Endothelial cell of umbilical vein (primary cell): Measurements from ENCODE around the gene RNFT2. TPM values are rescaled to one million over a fixed set of nuclear protein-coding genes. Genes with fewer than 3 reads are reported as not detected.

Experiments
- BruUV-seq: library from RNA; stranded (reverse); fragments of 400-500 nt; replicated peaks from 2 replicates; lab custom pipeline; 2021; lab: Mats Ljungman, UMichigan
- CTCF ChIA-PET: fragments of 300-600, 350-600 bp; sonication (Branson Sonifier 250); formaldehyde crosslinking; loops from one replicate; lab custom pipeline; 2021; ENCODE audit warnings: antibody characterized with exemption, inconsistent platforms; lab: Charles Lee
- POLR2A ChIA-PET: fragments of 300-600, 350-600 bp; sonication (Branson Sonifier 250); formaldehyde crosslinking; loops from one replicate; lab custom pipeline; 2021; ENCODE audit warnings: antibody characterized with exemption, inconsistent platforms; lab: Charles Lee
- DNase-seq: peaks from one replicate; pipeline ENCODE4 v3.0.0-alpha.2; 2011; ENCODE audit warnings: low read depth, low spot score
- FAIRE-seq: peaks from 2 replicates; lab custom pipeline; 2011; peaks lifted over from hg19 to GRCh38; lab: Jason Lieb, UNC
- H2AFZ ChIP-seq: 2 replicates; pipeline ENCODE4 v1.6.0; 2012; ENCODE audit warnings: low read depth, low read length, control low read depth, inconsistent platforms
- H3K27ac ChIP-seq: 2 replicates; pipeline ENCODE4 v1.5.1; 2011; ENCODE audit warnings: low read depth, mild to moderate bottlenecking, control low read depth, low read length, moderate library complexity; ENCODE audit not compliant: insufficient read depth
- H3K27me3 ChIP-seq, 2 experiments: 2 replicates each; pipeline versions ENCODE4 v1.6.0 to v1.6.1; 2011; ENCODE audit warnings: low read length in 2 of 2, mixed read lengths in 1 of 2; ENCODE audit not compliant: control insufficient read depth in 2 of 2, insufficient read depth in 2 of 2
- H3K36me3 ChIP-seq, 2 experiments: 2 replicates in 1 of 2; 3 replicates in 1 of 2; pipeline ENCODE4 v1.5.1; 2011; ENCODE audit warnings: low read length in 2 of 2, mild to moderate bottlenecking in 1 of 2, moderate library complexity in 1 of 2; ENCODE audit not compliant: control insufficient read depth in 2 of 2, insufficient read depth in 2 of 2; ENCODE audit errors: extremely low read depth in 1 of 2
- H3K4me1 ChIP-seq: 3 replicates; pipeline ENCODE4 v1.5.1; 2011; ENCODE audit warnings: mild to moderate bottlenecking, low read length; ENCODE audit not compliant: control insufficient read depth, insufficient read depth; ENCODE audit errors: extremely low read depth
- H3K4me2 ChIP-seq: 2 replicates; pipeline ENCODE4 v1.6.1; 2011; ENCODE audit warnings: low read length, control low read depth, mixed read lengths; ENCODE audit not compliant: insufficient read depth
- H3K4me3 ChIP-seq, 3 experiments: fragments of 200-600 bp in 1 of 3; sonication (generic), shearing (Covaris generic) in 1 of 3; replicated peaks in 1 of 3; 2 replicates each; pipeline ENCODE4 v1.5.1; 2011 to 2016; ENCODE audit warnings: control low read depth in 3 of 3, low read length in 3 of 3, mild to moderate bottlenecking in 2 of 3, inconsistent platforms in 1 of 3, low read depth in 1 of 3, moderate library complexity in 1 of 3; ENCODE audit not compliant: insufficient read depth in 1 of 3
- H3K79me2 ChIP-seq: 2 replicates; pipeline ENCODE4 v1.6.0; 2012; ENCODE audit warnings: low read length, inconsistent platforms; ENCODE audit not compliant: control insufficient read depth, insufficient read depth
- H3K9ac ChIP-seq: replicated peaks from 2 replicates; pipeline ENCODE3; 2011; ENCODE audit warnings: low read length, control low read depth; ENCODE audit not compliant: insufficient read depth; ENCODE audit errors: extremely low read depth
- H3K9me1 ChIP-seq: replicated peaks from 3 replicates; pipeline ENCODE4 v1.6.0; 2011; ENCODE audit warnings: mild to moderate bottlenecking, low read length; ENCODE audit not compliant: control insufficient read depth, insufficient read depth; ENCODE audit errors: extremely low read depth
- H3K9me3 ChIP-seq: replicated peaks from 2 replicates; pipeline ENCODE4 v1.5.1; 2012; ENCODE audit warnings: low read length, inconsistent platforms; ENCODE audit not compliant: control insufficient read depth, insufficient read depth
- H4K20me1 ChIP-seq: replicated peaks from 2 replicates; pipeline ENCODE3; 2011; ENCODE audit warnings: mild to moderate bottlenecking, low read length; ENCODE audit not compliant: control insufficient read depth, insufficient read depth; ENCODE audit errors: extremely low read depth
- CTCF ChIP-seq, 2 donors: IDR thresholded peaks; 1 replicate in 1 of 2; 2 replicates in 1 of 2; pipeline ENCODE4 v1.5.1; 2011; ENCODE audit warnings: low read length in 2 of 2, mild to moderate bottlenecking in 2 of 2, moderate library complexity in 2 of 2, control low read depth in 1 of 2, inconsistent platforms in 1 of 2, low read depth in 1 of 2; ENCODE audit not compliant: insufficient read depth in 1 of 2; ENCODE audit errors: extremely low read depth in 1 of 2
- EZH2 ChIP-seq: IDR thresholded peaks from 2 replicates; pipeline ENCODE4 v1.6.1; 2012; ENCODE audit warnings: borderline replicate concordance, low read depth, mild to moderate bottlenecking, moderate library complexity, low read length, inconsistent platforms; ENCODE audit not compliant: severe bottlenecking
- FOS ChIP-seq: IDR thresholded peaks from 2 replicates; pipeline ENCODE4 v1.6.1; 2011; ENCODE audit warnings: mild to moderate bottlenecking, low read length, moderate library complexity, borderline replicate concordance; ENCODE audit not compliant: insufficient read depth
- GATA2 ChIP-seq: IDR thresholded peaks from 2 replicates; pipeline ENCODE4 v1.7.0; 2011; ENCODE audit warnings: low read depth, mild to moderate bottlenecking, moderate library complexity, mixed read lengths, low read length; ENCODE audit not compliant: insufficient read length, insufficient read depth
- JUN ChIP-seq: IDR thresholded peaks from 2 replicates; pipeline ENCODE4 v1.6.1; 2011; ENCODE audit warnings: borderline replicate concordance, low read depth; ENCODE audit not compliant: insufficient read length, insufficient read depth
- MAX ChIP-seq: IDR thresholded peaks from 2 replicates; pipeline ENCODE4 v1.6.1; 2011; ENCODE audit not compliant: insufficient read depth, insufficient read length
- MYC ChIP-seq: IDR thresholded peaks from one replicate; pipeline ENCODE4 v1.6.1; 2011; ENCODE audit warnings: mild to moderate bottlenecking, low read depth, low read length
- POLR2A ChIP-seq: IDR thresholded peaks from 2 replicates; pipeline ENCODE4 v1.6.1; 2012; ENCODE audit warnings: low read depth, mild to moderate bottlenecking, control low read depth, low read length
- POLR2AphosphoS5 ChIP-seq: IDR thresholded peaks from 2 replicates; pipeline ENCODE4 v1.6.1; 2012; ENCODE audit warnings: low read depth, mild to moderate bottlenecking, control low read depth, low read length, moderate library complexity; ENCODE audit not compliant: insufficient read depth
- dilution Hi-C: fragments of 300-500 bp; cut with MboI; formaldehyde crosslinking; loops from one replicate; pipeline ENCODE4 v1.15.0; 2019; ENCODE audit warnings: low sequenced_read_pairs; ENCODE audit not compliant: extremely low pct_ligation_motif_present
- intact Hi-C: fragments of 100-400 bp; cut with micrococcal nuclease; formaldehyde crosslinking; loops from one replicate; pipeline ENCODE4 v1.10.0; 2022
- polyA plus RNA-seq, 4 experiments: library from polyadenylated mRNA; depleted of rRNA in 3 of 4; stranded (reverse) in 3 of 4; unstranded in 1 of 4; fragments of >200 nt; gene quantifications; 2 replicates each; pipeline versions ENCODE4 v1.2.1 to v1.2.3, GENCODE V29; 2011 to 2012; ENCODE audit warnings: missing spikeins in 1 of 4
- total RNA-seq: library from RNA; stranded (reverse); gene quantifications from 2 replicates; pipeline ENCODE4 v1.2.3, GENCODE V29; 2021

The RNFT2 gene
- total and polyA plus RNA-seq, 2 donors (not counting 3 experiments of a cell fraction or from before 2014, with no cell fraction given), result 1.4 to 6.6 TPM

GRCh38 chr12:116859079-116859478 lies 121.0 kb downstream of the RNFT2 start:
- Histone ChIP-seq H3K9me1 (no peaks in the 10 kb centered on the region), H3K4me2 (no peak overlapping the region), H3K4me3 (no peak overlapping the region), H3K9ac (no peak overlapping the region), H3K27me3 (peaks cover 0 to 3% of the 10 kb centered on the region in 2 experiments), H3K9me3 (no peaks in the 10 kb centered on the region), H3K27ac (no peak overlapping the region), H3K4me1 (no peaks in the 10 kb centered on the region), H2AFZ (no peak overlapping the region), H4K20me1 (no peaks in the 10 kb centered on the region), H3K79me2 (no peaks in the 10 kb centered on the region), H3K36me3 (no peaks in the 10 kb centered on the region)
- dilution Hi-C loops (no loop called here), intact Hi-C loops (no loop called here)
- CTCF ChIA-PET, result no interaction called here
- no TSS peak for BruUV-seq
- POLR2A ChIA-PET, result no interaction called here
- TF ChIP-seq EZH2 (no peak), MAX (no peak), GATA2 (no peak), JUN (no peak), MYC (no peak), CTCF (IDR thresholded peaks at IDR 0.05; ENCODE audit: extremely low read depth in 1 of 2, insufficient read depth in 1 of 2, low read depth in 1 of 2, low read length in 2 of 2) (no peak), FOS (no peak), POLR2AphosphoS5 (no peak), POLR2A (no peak)
- DNase-seq (no peak), FAIRE-seq (no peak)
